HG03378 (cell line): ENCODE data around the gene ABTB2.

Source experiments
- ATAC-seq: cut with Tn5 transposase; IDR thresholded peaks from one replicate; pipeline ENCODE4 v1.9.1; 2021; ENCODE audit warnings: mild to moderate bottlenecking, moderate library complexity; ENCODE audit not compliant: unreplicated experiment

Gene ABTB2

DNA sequence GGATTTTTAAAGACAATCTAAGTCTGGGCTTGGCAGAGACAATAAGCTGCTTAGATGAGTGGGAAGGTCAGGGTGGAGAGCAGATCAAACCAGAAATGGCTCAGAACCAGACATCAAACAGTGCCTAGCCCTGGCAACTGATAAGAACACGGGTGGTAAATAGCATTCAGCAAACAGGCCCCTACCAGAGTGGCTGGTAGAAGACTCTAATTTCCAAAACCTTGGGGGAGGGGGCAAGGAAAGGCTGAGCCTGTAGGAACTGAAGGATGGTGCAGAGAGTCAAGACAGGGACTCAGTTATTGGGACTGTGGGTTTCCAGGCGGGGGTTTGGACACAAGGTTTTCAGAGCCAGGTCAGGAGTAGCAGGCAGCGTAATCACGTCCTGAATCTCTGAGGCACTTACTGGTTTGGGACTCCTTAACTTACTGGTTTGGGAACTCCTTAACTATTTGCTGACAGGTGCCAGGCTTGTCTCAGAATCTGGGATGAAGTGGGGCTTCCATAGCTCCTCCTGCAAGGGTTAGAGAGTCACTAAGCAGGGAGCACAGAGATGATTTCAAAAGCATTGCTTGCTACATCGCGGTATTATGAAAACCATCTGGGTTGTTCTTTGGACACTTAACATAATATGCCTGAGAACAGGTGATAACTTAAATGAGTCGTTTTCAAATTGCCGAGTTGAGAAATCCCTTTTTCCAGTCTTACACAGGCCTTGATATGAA is 5.7 kb upstream of the ABTB2 start:
- no peak for ATAC-seq

DNA sequence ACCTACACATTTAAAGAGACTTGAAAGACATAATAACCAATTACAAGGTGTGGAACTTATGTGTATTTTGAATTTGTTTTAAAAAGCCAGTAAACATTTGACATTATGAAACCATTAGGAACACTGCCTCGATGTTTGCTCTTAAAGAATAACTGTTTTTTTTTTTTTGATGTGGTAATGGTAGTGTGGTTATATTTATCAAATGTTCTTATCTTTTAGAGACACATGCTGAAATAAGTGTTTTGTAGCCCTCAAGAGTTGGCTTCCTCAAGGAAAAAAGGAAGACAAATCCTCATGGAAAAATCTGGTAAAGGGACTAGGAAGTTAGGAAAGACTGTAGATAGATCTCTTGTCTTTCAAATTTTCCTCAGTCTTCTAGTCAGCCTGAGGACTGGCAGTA is 2.2 kb upstream of the ABTB2 start:
- ATAC-seq = no peak

DNA sequence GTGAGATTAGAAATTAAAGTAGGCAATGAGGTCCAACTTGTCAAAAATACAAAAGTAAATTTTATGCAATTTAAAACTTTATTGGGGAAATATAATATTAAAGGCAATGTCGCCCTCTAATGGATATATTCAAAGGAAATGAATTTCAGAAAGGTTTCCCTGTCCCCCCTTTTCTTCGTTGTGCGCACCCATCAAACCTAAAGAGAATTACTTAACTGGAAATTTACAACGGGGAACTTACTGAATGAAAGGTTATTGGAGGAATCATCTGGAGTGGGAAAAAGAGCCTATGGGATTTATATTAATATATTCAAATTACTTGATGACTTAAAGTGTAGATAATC is 1.7 kb upstream of the ABTB2 start:
- ATAC-seq = no peak

DNA sequence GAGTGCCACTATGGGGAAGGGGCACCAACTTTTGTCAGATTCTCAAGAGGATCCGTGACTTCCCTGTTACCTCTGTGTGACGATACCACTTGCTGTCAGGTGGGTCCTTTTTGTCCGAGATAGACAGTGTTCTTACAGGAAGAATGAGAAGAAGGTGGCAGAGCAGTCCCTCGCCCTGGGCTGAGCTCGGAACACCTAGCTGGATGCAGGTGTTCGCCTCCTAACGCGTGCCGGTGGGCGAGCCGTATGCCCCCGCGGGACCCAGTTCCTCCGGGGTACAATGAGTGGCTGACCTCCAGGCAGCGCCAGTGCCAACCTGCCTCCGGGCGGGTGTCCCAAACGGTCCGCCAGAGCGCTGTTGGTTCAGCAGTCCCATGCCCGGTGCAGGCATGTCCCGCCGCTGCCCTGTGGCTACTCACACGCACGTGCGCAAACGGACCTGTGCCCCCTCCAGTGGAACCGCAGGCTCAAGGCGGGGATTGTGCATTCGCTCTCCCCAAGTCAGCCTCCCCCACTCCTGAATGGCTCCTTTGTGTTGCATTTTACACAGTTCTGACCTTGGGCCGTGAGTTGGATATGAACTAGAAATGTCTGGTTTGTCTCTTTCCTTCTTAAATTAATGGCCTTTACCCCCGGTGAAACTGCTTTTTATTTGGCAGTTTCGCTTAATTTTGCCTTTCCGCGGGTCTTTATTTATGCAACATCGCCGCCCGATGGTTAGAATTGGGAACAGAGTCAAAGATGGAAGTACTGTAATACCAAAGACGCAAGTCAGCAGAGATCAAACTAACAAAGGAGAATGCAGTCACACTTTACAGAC is 1.1 kb upstream of the ABTB2 start:
- no peak for ATAC-seq

DNA sequence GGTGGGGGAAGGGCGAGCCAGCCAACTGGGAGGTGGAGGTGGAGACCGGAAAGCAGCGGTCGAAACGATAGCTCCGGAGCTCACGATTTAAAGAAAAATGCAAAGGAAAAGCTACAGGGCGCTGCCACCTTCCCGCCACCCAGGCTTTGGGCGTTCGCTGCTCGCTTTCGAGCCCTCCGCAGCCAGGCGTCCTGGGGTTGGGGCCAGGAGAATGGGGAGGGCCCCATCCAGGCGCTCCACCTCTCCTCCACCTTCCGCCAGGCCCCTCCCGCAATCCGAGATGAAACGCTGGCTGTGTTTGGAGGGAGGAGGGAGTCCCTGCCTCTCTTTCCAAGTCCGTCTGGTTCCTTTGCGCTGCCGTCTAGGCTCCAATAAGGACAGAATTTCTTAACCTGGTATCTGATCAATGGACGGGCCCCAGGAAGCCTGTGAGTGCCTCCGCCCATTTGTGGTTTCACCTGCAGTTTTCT is 483 bp upstream of the ABTB2 start:
- no peak for ATAC-seq

DNA sequence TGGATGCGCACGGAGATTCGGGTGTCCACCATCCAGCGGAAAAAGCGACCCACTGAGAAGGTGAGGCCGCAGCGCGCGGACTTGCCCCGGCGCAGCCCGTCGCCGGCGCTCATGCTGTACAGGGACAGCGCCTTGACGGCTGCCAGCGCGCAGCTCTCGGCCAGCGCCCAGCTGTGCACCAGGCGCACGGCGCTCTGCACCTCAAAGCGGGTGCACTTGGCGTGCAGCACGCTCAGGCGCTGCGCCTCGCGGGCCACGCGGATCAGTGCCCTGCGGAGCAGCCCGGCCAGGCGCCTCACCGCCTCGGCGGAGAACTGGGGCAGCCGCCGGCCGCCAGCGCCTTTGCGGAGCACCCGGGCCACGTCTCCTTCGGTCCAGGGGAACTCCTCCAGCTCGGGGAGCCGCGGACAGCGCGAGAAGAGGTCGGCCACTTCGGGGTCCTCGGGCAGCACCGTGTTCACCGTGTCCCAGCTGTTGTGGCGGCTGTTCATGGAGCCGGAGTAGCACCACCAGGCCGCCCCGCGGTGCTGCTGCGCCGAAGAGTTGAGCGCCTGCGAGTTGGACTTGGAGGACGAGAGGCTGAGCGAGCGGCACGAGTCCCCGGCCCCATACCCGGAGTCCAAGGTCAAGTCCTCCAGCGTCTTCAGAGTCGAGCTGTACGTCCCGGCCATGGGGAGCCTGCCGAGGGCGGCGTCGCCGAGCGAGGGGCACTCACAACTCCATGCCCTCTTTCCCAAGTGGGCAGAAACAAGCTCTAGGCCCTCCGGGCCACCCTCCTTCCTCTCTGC is 703 bp downstream of the ABTB2 start:
- no peak for ATAC-seq

DNA sequence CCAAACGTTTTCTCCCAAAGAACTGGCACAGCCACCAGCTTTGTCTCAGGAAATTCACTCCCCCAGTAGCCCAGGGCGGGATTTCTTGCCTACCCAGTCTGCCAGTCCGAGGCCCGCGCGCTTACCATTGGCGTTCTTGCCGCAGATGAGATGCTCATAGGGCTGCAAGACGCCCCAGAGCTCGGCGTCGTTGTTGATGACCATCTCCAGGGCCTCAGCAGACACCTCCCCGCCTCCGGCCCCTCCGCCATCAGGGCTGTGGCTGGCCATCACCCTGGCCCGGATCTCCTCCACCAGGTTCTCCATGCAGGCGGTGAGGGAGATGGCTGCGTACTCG is 1.3 kb downstream of the ABTB2 start:
- no peak for ATAC-seq

DNA sequence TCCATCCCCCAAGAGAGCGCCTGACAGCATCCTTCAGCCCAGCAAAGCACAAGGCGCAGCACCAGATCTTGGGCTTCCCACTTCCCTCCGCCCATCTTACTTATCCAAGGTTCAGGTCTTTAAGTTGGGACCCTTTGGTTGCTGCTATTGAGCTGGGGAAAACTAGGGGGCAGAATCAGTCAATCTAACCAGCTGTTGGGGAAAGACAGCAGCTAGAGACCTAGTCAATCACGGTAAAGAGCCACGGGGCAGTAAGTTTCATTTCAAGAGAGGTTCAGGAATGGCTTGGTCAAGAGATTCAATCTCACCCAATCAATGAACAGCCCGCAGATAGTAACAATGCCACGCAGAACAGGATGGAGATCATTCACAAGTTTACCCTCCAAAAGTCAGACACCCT is 1.7 kb downstream of the ABTB2 start:
- ATAC-seq = no peak

DNA sequence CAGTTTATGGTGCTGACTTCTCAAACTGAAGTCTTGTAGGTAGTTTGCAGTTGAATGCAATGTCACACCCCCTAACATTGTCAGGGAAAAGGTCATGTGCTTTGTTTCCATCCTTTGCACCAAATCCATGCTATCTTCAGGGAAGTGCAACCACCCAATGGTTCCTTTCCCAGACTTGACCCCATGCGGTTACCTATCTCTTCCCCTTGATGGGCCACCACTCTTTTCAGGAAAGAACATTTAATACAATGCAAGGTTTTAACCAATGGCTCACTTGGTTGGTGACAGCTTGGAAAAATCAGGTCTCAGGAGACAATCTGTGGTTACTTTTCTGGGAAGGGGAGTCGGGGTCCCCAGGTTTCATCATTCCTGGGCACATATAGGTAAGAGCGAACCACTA is 2.1 kb downstream of the ABTB2 start:
- no peak for ATAC-seq

DNA sequence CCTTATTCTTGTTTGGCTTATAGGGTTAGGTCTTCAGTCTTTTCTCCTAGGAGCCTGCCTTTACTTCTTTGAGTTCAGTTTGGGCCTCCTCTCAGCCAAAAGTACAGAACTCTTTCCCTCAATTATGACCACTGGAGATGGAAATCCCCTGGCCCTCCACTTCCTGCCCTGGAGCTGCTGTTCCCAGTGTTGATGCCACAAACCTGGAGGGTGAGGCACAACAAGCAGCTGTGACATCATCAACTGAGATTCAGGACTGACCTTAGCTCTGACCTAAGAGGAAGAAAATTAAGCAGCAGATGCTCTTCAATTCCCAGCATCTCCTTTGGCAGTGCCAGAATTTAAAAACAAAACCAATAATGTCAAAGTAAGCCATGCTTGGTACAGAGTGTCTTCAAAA is 3.0 kb downstream of the ABTB2 start:
- ATAC-seq = no peak

DNA sequence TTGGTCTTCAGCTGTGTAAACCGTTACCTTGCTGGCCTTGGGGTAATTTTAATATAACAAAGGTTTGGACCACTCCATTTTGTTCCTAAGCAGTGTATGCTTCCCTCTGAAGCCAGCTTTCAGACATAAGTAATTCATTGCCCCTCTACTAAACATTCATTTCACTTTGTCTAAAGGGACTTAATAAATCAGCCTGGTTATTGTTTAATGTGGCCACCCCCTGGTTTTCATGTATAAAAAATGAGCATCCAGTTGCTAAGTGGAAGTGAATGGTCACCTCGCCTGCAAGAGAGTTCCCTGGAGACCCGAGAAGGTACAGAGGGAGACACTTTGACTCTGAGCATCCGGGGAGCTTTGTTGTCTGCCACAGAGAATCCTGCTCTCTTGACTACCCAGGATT is 3.9 kb downstream of the ABTB2 start:
- ATAC-seq = no peak

DNA sequence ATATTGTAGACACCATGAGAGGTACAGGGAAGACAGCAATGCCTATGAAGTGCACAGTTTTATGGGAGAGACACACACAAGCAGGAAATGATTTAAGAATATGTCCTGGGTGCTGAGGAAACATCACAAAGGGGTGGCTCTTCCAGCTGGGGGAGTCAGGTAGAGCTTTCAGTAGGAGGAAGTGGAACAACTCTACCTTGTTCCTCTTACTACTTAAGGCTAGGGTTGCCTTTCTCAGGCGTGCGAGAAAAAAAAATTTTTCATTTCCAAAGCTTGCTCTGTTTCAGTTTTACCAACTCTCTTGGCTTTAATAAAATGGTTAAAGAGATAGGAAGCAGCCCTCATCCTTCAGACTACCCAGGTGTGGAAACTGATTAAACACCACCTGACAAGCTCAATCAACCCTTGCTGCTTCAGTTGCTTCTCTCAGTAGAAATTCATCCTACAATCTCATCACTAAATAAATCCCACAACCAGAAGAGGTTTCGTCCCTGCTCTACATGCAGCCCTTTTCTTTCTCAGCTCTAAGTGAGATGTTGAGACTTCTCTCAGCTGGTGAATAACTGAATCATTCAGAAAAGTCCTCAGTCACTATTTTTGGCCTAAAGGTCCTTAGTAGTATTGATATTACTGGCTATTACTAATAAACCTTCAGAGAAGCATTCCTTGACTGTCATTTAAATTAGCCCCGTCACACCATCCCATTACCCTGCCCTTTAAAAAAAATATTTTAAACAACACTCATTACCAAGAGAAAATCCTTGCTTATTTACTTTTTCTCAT is 5.9 kb downstream of the ABTB2 start:
- ATAC-seq = peak; percentile 51

DNA sequence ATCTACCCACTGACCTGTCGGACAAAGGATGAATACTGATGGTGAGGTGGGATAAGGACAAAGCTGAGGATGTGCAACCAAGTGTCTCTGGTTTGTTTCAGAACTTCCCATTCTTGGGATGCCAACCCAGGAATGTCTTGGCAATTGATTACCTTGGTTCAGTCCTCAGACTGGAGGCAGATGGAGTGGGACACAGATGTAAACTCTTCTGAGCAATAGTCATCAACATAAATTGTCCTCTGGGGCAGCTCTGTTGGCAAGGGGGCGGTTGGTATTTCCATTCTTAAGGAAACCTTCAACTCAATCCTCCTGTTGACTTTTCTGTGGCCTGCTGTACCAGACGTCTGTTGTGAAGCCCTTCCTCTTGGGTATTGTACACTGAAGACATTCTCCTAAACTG is 6.8 kb downstream of the ABTB2 start:
- no peak for ATAC-seq

DNA sequence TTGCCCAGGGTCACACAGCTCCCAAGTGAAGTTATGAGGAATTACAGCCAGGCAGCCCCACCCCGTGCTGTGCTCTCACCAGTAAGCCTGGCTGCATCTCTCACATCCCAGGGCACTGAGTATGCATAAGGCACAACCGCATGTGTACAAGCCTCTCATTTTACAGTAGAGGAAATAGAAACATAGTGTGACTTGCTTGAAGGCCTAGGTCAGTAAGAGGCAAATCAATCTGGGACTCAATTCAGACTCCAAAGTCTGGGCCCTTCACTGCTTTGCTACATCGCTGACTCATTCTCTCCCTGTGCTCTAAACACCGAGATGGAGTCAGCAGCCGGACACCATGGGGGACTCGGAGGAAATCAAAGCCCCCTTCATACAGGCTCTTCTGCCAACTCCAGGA is 7.9 kb downstream of the ABTB2 start:
- no peak for ATAC-seq

DNA sequence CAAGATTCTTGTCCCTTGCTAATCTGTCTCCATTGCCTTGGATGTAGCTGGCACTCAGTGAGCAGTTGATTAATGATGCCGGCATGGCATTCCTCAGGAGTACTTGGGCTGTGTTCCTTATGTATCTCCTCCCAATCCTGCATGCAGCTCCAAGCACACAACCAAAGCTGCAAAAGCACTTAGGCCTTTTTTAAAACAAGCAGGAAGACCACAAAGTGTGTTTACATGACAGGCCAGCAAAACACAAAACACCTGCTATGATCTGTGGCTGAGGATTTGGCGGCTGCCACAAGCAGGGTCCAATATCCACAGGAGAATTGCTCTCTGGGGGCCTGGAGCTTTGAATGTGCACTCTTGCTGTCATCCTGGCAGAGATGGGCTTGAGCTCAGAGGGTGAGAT is 8.9 kb downstream of the ABTB2 start:
- ATAC-seq = no peak

DNA sequence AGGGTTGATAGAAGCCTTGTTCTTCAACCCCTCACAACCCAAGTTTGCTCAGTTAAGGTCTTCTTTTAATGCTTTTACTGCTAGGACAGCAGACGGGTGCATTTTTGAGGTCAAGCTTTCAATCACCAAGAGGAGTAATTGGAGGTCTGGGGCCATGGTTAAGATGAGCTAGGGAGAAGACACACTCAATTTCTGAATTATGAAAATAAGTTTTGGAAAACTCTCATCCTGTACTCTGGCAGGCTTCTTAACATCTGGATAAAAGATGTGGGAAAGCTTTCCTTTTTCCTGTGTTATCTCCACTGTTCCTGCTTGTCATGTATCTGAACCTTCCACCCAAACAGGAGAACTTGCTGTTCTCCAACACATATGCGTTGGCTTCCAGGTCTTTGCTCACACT is 9.7 kb downstream of the ABTB2 start:
- ATAC-seq = no peak

DNA sequence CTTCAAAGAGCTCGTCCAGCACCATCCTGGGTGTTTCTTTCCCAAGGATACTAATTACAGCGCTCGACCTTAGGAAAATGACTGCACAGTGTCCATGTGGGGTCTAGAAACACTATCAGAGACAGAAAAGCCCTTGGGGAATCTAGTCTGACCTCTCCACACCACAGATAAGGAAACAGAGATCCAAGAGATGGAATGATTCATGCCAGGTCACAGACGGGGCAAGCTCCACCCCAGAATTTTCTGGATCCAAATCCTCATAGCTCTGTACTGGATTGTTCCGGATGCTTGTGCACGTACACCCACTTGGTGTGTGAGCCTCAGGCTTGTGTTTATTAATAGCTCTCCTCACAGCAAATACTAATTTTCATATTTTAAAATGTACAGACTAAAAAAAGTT is 11.3 kb downstream of the ABTB2 start:
- ATAC-seq = no peak

DNA sequence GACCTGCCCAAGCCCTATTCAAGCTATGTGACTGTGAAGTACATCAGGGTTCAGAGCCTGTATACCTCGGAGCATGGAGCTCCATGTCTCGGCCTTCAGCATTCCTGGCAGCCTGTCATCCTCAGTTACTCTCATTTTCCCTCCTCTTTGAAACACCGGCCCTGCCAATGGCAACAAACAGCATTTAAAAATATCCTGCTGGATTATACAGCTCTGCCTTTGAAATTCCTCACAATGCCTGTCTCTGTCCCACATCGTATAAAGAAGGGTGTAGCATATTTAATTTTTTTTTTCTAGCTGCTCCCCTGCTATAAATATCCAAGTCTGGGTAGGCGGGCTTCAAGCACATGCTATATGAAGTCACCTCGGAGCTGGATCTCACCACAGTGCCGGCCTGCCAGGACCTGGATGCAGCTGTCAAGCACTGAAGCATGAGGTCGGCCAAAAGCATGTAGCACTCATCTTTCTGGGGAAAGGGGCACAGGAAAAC is 11.8 kb downstream of the ABTB2 start:
- no peak for ATAC-seq

DNA sequence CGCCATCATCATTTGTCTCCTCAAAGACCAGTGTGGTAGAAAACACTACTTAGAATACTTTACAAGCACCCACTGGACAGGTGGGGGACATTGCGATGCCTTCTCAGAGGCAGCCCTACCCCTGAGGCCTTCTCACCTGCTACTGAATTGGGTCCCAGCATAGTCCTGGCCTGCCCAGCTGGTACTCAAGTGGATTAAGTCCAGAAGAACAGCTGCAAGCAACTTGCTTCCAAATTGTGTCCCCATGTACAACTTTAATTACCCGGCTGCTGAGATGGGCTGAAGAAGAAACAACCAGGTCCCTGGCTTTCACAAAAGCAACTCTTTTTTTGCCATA is 12.3 kb downstream of the ABTB2 start:
- ATAC-seq = no peak

DNA sequence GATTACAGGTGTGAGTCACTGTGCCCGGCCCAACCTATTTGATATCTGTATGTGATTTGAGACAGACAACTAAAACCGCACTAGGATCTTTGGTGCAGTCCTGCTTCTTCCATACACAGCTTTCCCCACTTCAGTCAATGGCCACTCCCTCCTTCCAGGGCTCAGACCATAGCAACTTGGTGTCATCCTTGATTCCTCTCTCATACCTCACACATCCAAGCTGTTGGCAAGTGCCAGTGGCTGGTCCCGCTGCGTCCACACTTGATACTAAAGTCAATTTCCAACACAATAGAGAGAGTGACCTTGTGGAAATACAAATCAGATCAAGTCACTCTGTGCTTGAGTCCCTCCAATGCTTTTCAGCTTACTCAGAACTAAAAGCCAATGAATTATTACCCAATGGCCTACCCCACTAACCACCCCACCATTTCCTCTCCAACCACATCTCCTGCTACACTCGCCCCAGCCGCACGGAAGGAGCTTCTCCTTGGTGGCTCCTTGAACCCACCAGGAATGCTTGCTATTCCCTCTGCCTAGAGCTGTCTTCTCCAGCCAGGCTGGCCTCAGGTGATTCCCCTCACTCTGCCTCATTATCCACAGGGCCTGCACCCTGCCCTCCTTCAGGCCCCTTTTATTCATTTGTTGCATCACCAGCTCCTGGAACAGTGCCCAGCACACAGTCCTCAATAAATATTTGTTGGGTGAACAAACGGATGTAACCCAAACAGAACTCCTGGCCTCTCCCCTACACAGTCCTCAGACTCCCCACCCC is 12.9 kb downstream of the ABTB2 start:
- ATAC-seq = no peak
